GM19372 (cell line): ENCODE data around the gene HACL1.
"Not testable (repeated sequence)": the region's sequence is repeated elsewhere in the genome, so short reads cannot be mapped to it uniquely, and the experiment has no call there.

ENCODE experiments used
- ATAC-seq: cut with Tn5 transposase; IDR thresholded peaks from one replicate; pipeline ENCODE4 v1.9.1; 2021; ENCODE audit warnings: mild to moderate bottlenecking, low read depth, moderate library complexity; ENCODE audit not compliant: unreplicated experiment

Gene HACL1

DNA sequence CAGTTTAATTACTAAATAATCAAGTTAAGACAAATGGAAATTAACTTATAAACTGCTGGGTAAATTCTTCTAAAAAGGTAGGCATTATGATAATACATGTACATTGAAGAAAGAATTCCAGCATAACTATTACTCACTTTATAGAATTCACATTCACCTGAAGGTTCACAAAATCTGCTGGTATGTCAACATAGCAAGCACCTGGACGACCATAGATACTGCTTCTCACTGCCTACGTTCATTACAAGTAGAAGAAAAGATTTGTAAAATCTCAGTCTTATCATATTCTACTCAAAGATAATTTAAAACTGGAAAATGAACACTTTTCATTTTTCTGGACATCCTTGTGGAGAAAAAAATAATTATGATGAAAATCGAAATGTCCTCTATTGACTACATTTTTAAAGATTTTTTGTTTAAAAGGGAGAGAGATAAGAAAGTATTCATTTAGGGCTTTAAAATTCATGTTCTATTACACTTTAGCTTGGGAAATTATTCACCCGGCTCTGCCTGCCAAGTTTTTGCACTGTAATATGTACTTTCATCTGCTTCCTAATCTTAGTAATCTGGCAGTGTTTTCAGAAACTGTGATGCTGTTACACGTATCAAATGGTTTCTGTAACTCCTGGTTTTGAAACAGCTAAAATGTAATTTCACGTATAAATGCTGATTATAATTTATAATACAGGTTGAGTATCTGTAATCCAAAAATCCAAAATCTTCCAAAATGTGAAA is 16.1 kb downstream of the HACL1 start:
- ATAC-seq: no peak

DNA sequence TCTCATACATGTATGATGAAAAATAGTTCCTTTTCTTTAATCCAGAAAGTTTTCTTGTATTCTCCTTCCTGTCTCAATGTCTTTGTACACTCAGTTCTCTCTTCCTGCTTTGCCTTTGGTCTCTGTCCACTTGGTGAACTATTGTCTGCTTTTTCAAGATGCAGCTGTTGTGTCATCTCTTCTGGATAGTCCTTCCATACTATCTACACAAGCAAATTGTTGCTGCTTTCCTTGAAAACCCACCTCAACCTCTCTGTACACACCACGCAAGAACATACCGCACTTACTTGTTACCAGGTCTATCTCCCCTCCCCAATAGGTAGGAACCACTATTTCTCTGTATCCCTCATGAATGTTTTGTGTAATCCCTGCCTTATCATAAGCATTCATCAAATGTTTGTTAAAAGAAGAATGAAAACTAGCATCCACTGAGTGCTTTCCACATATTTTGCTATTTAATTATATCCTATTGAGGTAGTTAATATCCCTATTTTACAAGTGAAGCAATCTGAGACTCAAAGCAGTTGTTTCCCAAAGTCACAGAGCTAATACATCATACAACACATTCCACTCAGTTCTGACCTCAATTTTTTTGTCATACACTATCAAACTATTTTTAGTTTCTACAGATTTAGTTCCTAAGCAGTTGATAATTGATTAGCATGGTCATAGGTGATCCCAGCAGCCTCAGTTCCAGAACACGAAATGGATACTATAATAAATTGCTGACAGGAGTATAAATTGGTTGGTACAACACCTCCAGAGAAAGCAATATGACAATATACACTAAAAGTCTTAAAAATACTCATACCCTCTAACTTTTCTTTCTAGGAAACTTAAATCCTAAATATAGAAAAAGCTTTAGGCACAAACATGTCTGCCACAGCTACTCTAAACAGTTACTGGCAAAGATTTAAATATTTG is 19.6 kb downstream of the HACL1 start:
- ATAC-seq: no peak

DNA sequence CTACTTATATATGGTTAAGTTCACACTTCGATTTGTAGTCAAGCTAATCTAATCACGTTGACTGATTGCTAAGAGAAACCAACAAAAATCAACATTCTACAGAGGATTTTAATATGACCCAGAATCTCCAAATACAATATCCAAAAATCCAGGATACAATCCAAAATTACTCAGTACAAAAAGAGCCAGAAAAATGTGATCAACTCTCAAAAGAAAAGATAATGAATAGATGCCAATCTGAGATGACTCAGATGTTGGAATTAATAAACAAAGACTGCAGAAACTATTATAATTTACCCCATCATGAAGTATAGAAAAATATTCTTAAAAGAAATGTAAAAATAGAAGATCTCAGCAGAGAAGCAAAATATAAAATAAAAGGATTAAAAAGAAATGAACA is 22.3 kb downstream of the HACL1 start:
- ATAC-seq: no peak

DNA sequence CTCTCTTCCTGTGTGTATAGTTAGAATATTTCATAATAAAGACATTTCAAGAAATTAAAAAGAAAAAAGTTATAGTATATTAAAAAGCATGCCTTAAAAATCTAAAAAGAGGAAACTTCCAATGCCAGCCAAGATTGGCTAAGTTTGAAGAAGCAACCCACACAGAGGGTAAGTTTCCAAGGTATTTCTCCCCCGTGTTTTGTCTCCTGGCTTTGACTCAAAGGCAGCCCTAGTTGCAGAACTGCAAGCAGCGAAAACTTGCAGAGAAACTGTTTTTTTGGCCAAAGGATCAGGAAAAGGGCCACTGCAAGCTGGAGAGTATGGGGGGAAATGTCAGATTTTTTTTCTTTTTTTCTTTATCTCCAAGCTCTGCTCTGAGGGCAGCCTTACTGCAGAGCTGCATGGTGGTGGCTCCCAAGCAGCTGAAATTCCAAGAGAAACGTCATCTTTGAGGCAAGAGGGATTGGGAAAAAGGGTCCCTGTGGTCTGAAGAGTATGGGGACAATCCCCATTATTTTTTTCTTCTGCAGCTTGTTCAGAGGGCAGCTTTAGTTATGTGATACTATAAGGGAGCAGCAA is 23.0 kb downstream of the HACL1 start:
- no peak for ATAC-seq

DNA sequence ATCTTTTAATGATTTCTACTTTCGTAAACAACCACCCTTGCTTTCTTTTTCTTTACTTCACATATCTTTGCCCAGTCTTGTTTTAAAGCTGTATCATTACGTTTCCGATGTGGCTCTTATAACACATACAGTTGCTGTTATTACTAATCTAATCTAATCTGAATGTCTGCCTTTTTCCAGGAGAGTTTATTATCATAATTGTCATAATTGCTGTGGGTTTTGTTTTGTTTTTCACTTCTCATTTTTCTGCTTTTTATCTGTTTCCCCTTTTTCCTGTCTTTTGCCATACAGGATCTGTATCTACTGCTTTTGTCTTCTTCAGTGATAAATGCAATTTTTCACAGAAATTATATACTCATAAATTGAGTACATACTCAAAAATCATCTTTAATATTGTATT is 24.9 kb downstream of the HACL1 start:
- ATAC-seq: no peak

DNA sequence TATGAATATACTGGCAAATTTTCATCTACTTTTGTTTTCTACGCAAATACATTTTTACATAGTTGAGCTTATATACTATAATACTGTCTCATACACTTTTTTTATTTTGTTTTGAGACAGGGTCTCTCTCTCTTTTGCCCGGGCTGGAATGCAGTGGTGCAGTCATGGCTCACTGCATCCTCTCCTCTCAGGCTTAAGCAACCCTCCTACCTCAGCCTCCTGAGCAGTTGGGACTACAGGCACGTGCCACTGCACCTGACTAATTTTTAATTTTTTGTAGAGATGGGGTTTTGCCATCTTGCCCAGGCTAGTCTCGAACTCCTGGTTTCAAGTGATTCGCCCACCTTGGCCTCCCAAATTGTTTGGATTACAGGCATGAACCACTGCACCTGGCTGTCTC is 25.9 kb downstream of the HACL1 start:
- ATAC-seq: no peak

DNA sequence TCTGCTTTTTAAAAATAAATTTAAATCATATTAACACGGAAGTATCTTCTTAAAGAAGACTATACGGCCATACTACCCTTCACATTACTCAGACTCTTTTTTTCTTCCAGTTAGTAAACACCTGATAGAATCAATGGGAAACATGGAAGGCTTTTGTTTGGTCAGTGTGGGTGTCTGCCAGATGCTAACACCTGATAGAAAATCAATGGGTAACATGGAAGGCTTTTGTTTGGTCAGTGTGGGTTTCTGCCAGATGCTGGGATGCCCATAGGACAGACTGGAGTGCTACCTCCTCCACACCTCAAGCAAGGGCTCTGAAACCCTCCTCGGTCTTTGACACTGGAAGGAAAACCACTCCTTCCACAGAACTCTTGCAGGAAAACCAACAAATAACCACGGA is 29.2 kb downstream of the HACL1 start:
- ATAC-seq: no peak

DNA sequence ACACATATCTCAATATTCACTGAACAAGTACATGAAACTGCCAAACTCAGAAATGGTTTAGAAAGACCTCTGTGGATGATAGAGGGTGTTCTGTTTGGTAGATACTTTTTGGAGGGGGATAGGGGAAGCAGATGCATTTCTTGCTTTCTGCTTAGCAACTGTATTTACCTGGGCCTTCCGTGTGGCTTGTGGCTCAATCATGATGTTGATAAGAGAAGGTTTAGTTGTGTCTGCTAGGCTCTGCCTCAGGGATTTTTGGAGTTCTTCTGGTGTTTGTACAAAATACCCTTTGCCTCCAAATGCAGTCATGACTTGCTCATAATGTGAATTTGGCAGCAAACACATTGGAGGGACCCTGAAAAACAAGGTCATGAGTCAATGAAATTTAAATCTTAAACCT is 38.2 kb downstream of the HACL1 start:
- ATAC-seq: no peak

DNA sequence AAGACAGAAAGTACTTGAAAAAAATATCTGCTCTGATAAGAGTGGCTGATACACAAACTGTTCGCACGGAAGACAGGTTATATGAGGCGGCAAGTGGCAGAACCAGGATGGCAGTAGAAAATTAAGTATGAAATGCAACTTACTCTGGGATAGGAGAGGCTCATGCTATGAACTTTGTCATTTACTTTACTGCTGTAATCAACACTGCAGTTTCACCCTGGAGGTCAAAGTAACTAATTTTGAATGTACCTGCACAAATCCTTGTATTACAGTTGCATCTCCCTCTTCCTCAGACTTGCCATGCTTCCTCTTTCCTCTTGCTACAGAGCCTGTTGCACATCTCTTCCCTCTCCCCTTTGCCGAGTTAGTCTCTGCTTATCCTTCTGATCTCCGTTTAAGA is 38.8 kb downstream of the HACL1 start:
- ATAC-seq: no peak

DNA sequence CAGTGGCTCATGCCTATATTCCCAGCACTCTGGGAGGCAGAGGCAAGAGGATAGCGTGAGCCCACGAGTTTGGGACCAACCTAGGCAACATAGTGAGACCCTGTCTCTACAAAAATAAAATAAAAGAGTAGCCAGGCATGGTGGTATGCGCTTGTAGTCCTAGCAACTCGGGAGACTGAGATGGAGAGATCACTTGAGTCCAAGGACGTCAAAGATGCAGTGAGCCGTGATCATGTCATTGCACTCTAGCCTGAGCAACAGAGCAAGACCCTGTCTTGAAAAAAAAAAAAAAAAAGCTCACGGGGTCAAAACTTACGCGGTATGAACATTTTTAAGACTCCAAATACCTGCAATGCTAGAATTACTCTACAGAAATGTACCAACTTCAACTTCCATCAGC is 42.8 kb downstream of the HACL1 start:
- no peak for ATAC-seq

DNA sequence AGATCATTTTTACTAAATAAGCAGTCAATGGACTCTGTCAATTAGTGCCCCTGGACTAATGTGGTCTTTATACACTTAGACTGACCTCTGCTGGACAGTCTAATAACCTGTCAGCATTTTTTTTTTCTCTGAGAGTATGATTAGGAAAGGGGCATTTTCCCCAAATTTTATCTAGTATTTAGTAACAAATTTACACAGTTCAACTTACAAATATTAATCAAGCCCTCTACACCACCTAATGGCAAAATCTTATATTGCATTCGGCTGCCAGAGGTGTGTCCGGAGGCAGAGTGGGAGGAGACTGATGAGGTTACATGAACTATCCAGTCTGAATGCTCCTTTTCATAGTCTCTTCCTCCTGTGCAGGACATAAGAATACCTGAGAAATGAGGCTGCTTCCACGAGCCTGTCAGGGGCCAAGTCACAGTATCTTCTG is 43.8 kb downstream of the HACL1 start:
- peak; percentile 63 for ATAC-seq

DNA sequence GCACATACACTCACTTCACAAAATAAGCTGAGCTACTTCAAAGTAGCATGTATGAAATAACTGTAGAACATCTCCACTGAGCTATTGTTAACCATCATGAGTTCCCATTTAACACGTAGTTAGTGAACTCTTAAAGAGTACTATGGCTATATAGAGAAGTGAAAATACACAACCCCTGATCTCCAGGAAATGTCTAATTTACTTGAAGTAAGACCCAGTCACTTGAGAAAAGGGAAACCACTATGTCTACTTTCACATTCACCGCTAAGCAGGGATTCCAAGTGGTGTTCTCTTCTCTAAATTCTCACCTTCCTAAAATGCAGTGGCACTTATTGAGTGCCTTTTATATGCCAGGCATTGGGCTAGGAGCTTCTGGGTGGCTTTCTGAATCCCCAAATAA is 44.9 kb downstream of the HACL1 start:
- peak; percentile 82 for ATAC-seq

DNA sequence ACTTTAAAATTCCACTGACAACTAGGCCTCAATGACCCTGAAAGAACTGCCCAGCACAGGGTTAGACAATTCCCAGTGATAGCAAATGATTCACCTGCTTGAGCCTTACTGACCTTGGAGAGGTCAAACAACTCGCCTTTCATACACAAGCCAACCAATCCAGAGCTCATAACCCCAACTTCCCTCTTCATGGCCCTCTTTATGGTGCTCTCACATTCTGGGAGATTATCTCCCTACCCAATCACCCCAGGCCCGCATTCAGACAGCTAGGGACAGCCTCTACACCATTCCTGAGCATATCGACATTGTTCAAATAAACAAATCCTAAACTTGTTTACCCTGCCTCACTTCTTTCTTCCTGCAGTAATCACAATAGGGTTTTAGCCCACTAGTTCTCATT is 47.6 kb downstream of the HACL1 start:
- ATAC-seq: no peak

DNA sequence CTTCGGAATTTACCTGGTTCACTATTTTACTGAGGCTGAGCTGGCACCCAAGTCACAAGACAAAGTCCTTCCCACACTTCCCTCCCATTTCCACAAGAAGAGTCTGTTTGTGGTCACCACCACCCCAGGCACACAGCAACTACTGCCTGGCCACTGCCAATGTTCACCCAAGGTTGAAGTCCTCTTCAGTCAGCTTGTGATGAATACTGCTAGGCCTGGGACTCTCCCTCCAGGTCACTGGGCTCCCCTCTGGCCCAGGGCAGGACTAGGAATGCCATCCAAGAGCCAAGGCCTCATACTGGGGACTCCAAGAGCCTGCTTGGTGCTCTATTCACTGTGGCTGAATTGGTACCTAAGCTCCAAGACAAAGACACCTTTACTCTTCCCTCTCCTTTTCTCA is 49.5 kb downstream of the HACL1 start:
- ATAC-seq: no peak

DNA sequence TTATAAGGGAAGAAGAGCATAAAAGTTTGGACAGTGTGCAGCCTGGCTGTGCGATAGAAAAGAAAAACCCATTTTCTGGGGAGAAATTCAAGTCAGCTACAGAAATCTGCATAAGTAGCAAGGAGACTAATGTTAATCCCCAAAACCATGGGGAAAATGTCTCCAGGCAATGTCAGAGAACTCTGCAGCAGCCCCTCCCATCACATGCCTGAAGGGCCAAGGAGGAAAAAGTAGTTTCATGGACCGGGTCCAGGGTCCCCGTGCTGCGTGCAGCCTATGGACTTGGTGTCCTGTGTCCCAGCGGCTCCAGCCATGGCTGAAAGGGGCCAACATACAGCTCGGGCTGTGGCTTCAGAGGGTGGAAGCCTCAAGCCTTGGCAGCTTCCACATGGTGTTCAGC is 51.5 kb downstream of the HACL1 start:
- no peak for ATAC-seq

DNA sequence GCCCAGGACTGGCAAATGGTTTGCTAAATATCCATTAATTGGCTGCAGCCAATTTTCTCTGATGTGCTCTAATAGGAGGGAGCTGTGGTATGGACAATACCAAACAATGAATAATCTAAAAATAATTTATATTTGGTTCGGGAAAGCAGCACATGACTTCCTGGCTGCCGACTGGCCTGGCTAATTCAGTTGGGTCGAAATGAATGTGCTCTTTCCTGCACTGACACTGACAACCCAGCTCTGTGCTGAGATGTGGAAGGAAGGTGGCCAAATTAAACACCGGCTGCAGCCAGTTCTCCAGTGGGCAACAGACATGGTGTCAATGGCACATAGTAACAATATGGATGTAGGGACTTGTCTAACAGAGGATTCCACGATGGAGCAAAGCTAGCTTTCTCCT is 58.8 kb downstream of the HACL1 start:
- ATAC-seq: no peak

DNA sequence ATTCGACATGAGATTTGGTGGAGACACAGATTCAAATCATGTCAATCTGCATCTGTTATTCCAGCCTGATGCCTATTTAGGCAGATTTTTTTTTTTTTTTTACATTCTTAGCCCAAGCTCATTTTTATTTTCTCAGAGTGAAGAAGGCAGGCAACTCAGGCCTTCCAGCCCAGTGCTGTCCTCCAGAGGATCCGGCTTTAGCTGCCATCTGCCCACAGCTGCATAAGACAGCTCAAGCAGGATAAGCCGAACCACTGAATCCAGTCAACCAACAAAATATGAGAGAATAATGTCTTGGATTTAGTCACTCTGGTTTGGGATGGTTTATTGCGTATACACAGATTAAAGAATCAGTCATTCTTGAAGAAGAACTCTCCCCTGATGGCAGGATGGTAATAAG is 60.0 kb downstream of the HACL1 start:
- no peak for ATAC-seq

DNA sequence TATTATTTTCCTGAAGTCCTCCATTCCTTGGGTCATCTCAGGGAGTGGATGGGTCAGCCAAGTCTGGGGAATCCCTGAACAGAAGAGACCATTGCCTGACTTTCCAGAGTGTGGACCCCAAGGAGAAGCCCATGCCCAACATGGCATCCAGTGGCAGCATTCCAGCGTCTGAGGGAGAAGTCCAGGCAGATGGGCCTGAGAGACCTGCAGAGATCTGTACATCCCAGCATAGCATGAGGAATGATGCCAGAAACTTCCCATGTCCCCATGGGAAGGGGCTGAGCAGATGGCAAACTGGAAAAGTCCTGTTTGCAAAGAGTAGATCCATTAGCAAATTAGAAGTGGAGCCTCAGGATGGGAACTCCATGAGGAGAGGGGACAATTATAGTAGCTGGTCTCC is 62.3 kb downstream of the HACL1 start:
- no peak for ATAC-seq

DNA sequence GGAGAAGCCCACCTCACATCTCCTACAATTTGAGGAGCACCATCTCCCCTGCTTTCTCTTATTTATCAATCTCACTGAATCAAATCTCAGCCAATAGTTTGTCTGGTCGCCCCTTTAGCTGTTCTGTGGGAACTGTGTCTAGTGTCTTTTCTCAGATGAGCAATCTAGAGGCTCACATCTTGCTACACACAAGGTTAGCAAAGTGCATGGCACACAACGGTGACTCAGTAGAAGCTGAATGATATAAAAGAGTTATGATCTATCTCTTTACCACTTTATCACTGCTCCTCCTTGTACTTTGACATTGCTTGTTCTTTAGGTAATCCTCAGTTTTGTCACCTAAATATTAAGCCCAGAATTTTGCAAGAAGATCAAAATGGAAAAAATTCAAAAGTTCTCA is 63.0 kb downstream of the HACL1 start:
- ATAC-seq: no peak

DNA sequence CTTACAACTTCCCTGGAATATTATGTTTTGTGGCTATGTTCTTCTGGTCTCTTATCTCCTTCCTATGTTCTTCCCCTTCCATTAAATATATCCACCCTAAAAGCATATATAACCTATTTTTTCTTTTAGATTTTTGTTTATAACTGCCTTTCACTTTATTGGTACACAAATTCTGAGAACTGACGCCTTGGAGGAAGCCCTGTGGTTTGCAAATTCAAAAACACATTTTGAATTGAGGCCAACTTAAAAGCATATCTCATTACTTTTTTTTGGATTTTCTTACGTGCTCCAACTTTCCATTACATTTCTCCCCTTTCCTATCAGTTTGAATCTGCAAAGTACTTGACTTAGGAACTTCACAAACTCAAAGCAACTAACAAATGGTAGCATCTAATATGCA is 64.5 kb downstream of the HACL1 start:
- ATAC-seq: no peak

DNA sequence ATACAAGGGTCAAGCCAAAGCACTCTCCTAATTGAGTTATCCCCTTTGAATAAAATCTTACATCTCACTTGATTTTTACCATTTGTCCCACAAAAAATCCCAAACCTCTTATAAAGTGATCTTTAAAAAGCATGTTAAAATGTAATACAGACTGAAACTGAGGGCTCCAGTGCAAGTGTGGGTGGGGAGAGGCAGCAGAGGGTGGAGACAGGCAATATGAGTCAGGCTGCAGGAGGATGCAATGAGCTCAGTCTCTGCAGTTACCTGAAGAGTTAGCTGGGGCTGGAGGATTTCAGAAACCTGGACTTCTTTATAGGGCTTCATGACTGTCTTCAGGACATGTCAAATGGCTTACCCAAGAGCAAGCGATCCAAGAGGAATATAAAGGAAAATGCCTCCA is 65.6 kb downstream of the HACL1 start:
- no peak for ATAC-seq

DNA sequence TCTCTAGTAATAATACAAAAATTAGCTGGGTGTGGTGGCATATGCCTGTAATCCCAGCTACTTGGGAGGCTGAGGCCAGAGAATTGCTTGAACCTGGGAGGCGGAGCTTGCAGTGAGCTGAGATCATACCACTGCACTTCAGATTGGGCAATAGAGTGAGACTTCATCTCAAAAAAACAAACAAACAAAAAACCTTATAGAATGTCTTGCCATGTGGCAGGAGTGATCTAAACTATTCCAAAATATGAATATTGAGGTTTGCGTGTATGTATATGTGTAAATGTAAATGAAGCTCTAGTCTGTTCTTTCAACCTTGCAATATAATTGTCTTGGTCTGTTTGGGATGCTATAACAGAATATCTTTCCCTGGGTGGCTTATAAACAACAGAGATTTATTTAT is 68.8 kb downstream of the HACL1 start:
- ATAC-seq: not testable (repeated sequence)
